Caco-2 (cell line): ENCODE results near the gene MELTF. TPM values are rescaled to one million over a fixed set of nuclear protein-coding genes. Genes with fewer than 3 reads are reported as not detected.

ENCODE experiments used
- BruUV-seq: library from RNA; stranded (reverse); fragments of 400-500 nt; replicated peaks from 2 replicates; lab custom pipeline; 2021; lab: Mats Ljungman, UMichigan
- CTCF ChIA-PET: fragments of 300-600 bp; sonication (Branson Sonifier 250); formaldehyde crosslinking; loops from one replicate; lab custom pipeline; 2022; ENCODE audit warnings: antibody characterized with exemption; lab: Charles Lee
- POLR2A ChIA-PET: fragments of 300-600 bp; sonication (Branson Sonifier 250); formaldehyde crosslinking; loops from one replicate; lab custom pipeline; 2022; ENCODE audit warnings: antibody characterized with exemption; lab: Charles Lee
- DNase-seq, 2 experiments: peaks; one replicate each; pipeline versions ENCODE4 v3.0.0 to v3.0.0-alpha.2; 2020 to 2022
- H3K27me3 ChIP-seq: replicated peaks from 2 replicates; pipeline ENCODE4 v1.6.0; 2011; ENCODE audit warnings: low read length; ENCODE audit not compliant: control insufficient read depth, insufficient read depth
- H3K36me3 ChIP-seq: 2 replicates; pipeline ENCODE4 v1.5.1; 2011; ENCODE audit warnings: low read length; ENCODE audit not compliant: control insufficient read depth, insufficient read depth
- H3K4me1 ChIP-seq: fragments of 250-450 bp; sonication (Bioruptor Pico); 2 replicates; pipeline ENCODE4 v1.5.1; 2020; ENCODE audit warnings: mild to moderate bottlenecking
- H3K4me3 ChIP-seq: 2 replicates; pipeline ENCODE4 v1.5.1; 2011; ENCODE audit warnings: low read depth, mild to moderate bottlenecking, control low read depth, low read length
- H3K9me3 ChIP-seq: fragments of 250-450 bp; sonication (Bioruptor Pico); 2 replicates; pipeline ENCODE4 v1.5.1; 2020; ENCODE audit warnings: mild to moderate bottlenecking, moderate library complexity
- H3K27ac Mint-ChIP-seq: one replicate; pipeline ENCODE4 v1.8.0; 2022; ENCODE audit warnings: mixed read lengths; ENCODE audit not compliant: unreplicated experiment
- H3K27me3 Mint-ChIP-seq: one replicate; pipeline ENCODE4 v1.8.0; 2022; ENCODE audit warnings: mixed read lengths; ENCODE audit not compliant: insufficient read depth, unreplicated experiment
- H3K36me3 Mint-ChIP-seq: one replicate; pipeline ENCODE4 v1.8.0; 2022; ENCODE audit warnings: mild to moderate bottlenecking, mixed read lengths; ENCODE audit not compliant: insufficient read depth, unreplicated experiment
- H3K4me1 Mint-ChIP-seq: one replicate; pipeline ENCODE4 v1.8.0; 2022; ENCODE audit warnings: low read depth, mixed read lengths; ENCODE audit not compliant: unreplicated experiment
- H3K4me3 Mint-ChIP-seq: one replicate; pipeline ENCODE4 v1.8.0; 2022; ENCODE audit warnings: mild to moderate bottlenecking, moderate library complexity, mixed read lengths; ENCODE audit not compliant: unreplicated experiment
- H3K9me3 Mint-ChIP-seq: one replicate; pipeline ENCODE4 v1.8.0; 2022; ENCODE audit warnings: mixed read lengths; ENCODE audit not compliant: unreplicated experiment
- CTCF ChIP-seq, 2 experiments: fragments of 200-600 bp in 1 of 2; IDR thresholded peaks; 1 replicate in 1 of 2; 2 replicates in 1 of 2; pipeline versions ENCODE4 v1.5.1 to v1.8.0; 2011 to 2022; ENCODE audit warnings: antibody characterized with exemption in 1 of 2, control low read depth in 1 of 2, inconsistent platforms in 1 of 2, low read depth in 1 of 2, low read length in 1 of 2, mild to moderate bottlenecking in 1 of 2, moderate library complexity in 1 of 2; ENCODE audit not compliant: insufficient read depth in 1 of 2, severe bottlenecking in 1 of 2, unreplicated experiment in 1 of 2
- intact Hi-C: fragments of 100-400 bp; cut with micrococcal nuclease; formaldehyde crosslinking; loops from one replicate; pipeline ENCODE4 v1.10.0; 2022; ENCODE audit not compliant: unreplicated experiment
- total RNA-seq: library from RNA; stranded (reverse); gene quantifications from 2 replicates; pipeline ENCODE4 v1.2.3, GENCODE V29; 2022

Gene MELTF
- total RNA-seq, 1 experiment from 2014 or later: 29.3 TPM

GRCh38 chr3:197031315-197032285 is 2.0 kb upstream of the MELTF start:
- DNase-seq: peak; percentile 75 to 79
- Histone ChIP-seq H3K36me3 (no peaks in the 10 kb centered on the region), H3K27me3 (no peaks in the 10 kb centered on the region), H3K4me3 (no peak overlapping the region), H3K4me1 (peaks cover 23% of the 10 kb centered on the region), H3K9me3 (no peaks in the 10 kb centered on the region)
- ChIA-PET POLR2A (no interaction called here), CTCF (interaction anchor here (0.5 to 1.1 kb wide), 4 partner anchors 28 to 162 kb away, joined by 3 to 4 read pairs (median 4); no protein-coding TSS in a partner anchor)
- peaks cover 12% of the 10 kb centered on the region for H3K9me3 Mint-ChIP-seq
- peak overlapping the region; percentile 90 for H3K27ac Mint-ChIP-seq
- H3K36me3 Mint-ChIP-seq: peaks cover 61% of the 10 kb centered on the region
- H3K4me3 Mint-ChIP-seq: peak overlapping the region; percentile 52
- H3K4me1 Mint-ChIP-seq: peaks cover 13% of the 10 kb centered on the region
- no TSS peak for BruUV-seq
- H3K27me3 Mint-ChIP-seq: no peaks in the 10 kb centered on the region
- no peak for TF ChIP-seq CTCF (IDR thresholded peaks at IDR 0.05; ENCODE audit: insufficient read depth in 1 of 2, low read depth in 1 of 2, low read length in 1 of 2, severe bottlenecking in 1 of 2, unreplicated experiment in 1 of 2)
- intact Hi-C loops: no loop called here

- Histone ChIP-seq H3K27me3 (no peaks in the 10 kb centered on the region), H3K4me3 (no peak overlapping the region), H3K4me1 (peaks cover 23% of the 10 kb centered on the region), H3K9me3 (no peaks in the 10 kb centered on the region), H3K36me3 (no peaks in the 10 kb centered on the region)
- Mint-ChIP-seq H3K4me1 (peaks cover 13% of the 10 kb centered on the region), H3K9me3 (peaks cover 12% of the 10 kb centered on the region), H3K27me3 (no peaks in the 10 kb centered on the region), H3K4me3 (peak overlapping the region; percentile 52), H3K36me3 (peaks cover 55% of the 10 kb centered on the region), H3K27ac (peak overlapping the region; percentile 90)
- TF ChIP-seq CTCF (IDR thresholded peaks at IDR 0.05; ENCODE audit: insufficient read depth in 1 of 2, low read depth in 1 of 2, low read length in 1 of 2, severe bottlenecking in 1 of 2, unreplicated experiment in 1 of 2): no peak
- ChIA-PET POLR2A (no interaction called here), CTCF (interaction anchor here (0.6 to 1.3 kb wide), 4 partner anchors 28 to 163 kb away, joined by 3 to 6 read pairs (median 4); no protein-coding TSS in a partner anchor)
- intact Hi-C loops: no loop called here
- BruUV-seq: no TSS peak
- peak in 1 of 2 experiments; percentile 29 for DNase-seq
Observed at GRCh38 chr3:197030379-197031314, 1.0 kb upstream of the MELTF start.
